Panc1 (cell line): ENCODE results near the gene NRBF2. TPM values are rescaled to one million over a fixed set of nuclear protein-coding genes. Genes with fewer than 3 reads are reported as not detected.

Experiments
- ATAC-seq: fragments of 200-7000 bp; cut with Tn5 transposase; 2 replicates; pipeline ENCODE4 v1.9.1; 2020; ENCODE audit warnings: mild to moderate bottlenecking, moderate library complexity
- BruUV-seq: library from RNA; stranded (reverse); fragments of 400-500 nt; replicated peaks from 2 replicates; lab custom pipeline; 2021; lab: Mats Ljungman, UMichigan
- CTCF ChIA-PET: fragments of 300-600 bp; sonication (Branson Sonifier 250); formaldehyde crosslinking; loops from one replicate; lab custom pipeline; 2022; ENCODE audit warnings: antibody characterized with exemption; lab: Charles Lee
- POLR2A ChIA-PET: fragments of 300-600 bp; sonication (Branson Sonifier 250); formaldehyde crosslinking; loops from one replicate; lab custom pipeline; 2022; ENCODE audit warnings: antibody characterized with exemption; lab: Charles Lee
- DNase-seq: peaks from one replicate; pipeline ENCODE4 v3.0.0-alpha.2; 2010; ENCODE audit warnings: low read depth, low spot score
- H3K27ac ChIP-seq: 2 replicates; pipeline ENCODE4 v1.5.1; 2011; ENCODE audit warnings: mild to moderate bottlenecking, low read length, inconsistent platforms
- H3K27me3 ChIP-seq: fragments of 200-500 bp; sonication (Bioruptor generic); 2 replicates; pipeline ENCODE4 v1.6.0; 2014; ENCODE audit warnings: low read length, inconsistent platforms; ENCODE audit not compliant: control insufficient read depth, insufficient read depth
- H3K36me3 ChIP-seq: fragments of 200-500 bp; sonication (Bioruptor generic); 2 replicates; pipeline ENCODE4 v1.5.1; 2014; ENCODE audit warnings: inconsistent platforms, mild to moderate bottlenecking, low read length, moderate library complexity; ENCODE audit not compliant: control insufficient read depth, insufficient read depth
- H3K4me1 ChIP-seq: 2 replicates; pipeline ENCODE4 v1.5.1; 2011; ENCODE audit warnings: inconsistent platforms, mild to moderate bottlenecking, low read length, moderate library complexity; ENCODE audit not compliant: control insufficient read depth, insufficient read depth
- H3K4me3 ChIP-seq, 2 experiments: 2 replicates each; pipeline ENCODE4 v1.5.1; 2011 to 2012; ENCODE audit warnings: low read depth in 2 of 2, low read length in 2 of 2, mild to moderate bottlenecking in 2 of 2, inconsistent platforms in 1 of 2, moderate library complexity in 1 of 2
- H3K9me3 ChIP-seq: fragments of 200-500 bp; sonication (Bioruptor generic); 2 replicates; pipeline ENCODE4 v1.5.1; 2014; ENCODE audit warnings: low read depth, mild to moderate bottlenecking, inconsistent platforms, low read length, moderate library complexity; ENCODE audit not compliant: control insufficient read depth, insufficient read depth
- CTCF ChIP-seq: fragments of 450-650 bp; IDR thresholded peaks from 2 replicates; pipeline ENCODE4 v1.5.1; 2017; ENCODE audit warnings: mild to moderate bottlenecking
- POLR2AphosphoS5 ChIP-seq: IDR thresholded peaks from 2 replicates; pipeline ENCODE4 v1.6.1; 2012; ENCODE audit warnings: mild to moderate bottlenecking, low read depth, low read length, moderate library complexity
- REST ChIP-seq, 2 experiments: IDR thresholded peaks; 2 replicates each; pipeline ENCODE4 v1.6.1; 2011 to 2012; ENCODE audit warnings: low read depth in 2 of 2, control low read depth in 1 of 2, low read length in 1 of 2, mild to moderate bottlenecking in 1 of 2, moderate library complexity in 1 of 2; ENCODE audit not compliant: insufficient read depth in 1 of 2
- SIN3A ChIP-seq: IDR thresholded peaks from 2 replicates; pipeline ENCODE4 v1.6.1; 2012; ENCODE audit warnings: low read depth, mild to moderate bottlenecking, low read length, moderate library complexity, borderline replicate concordance; ENCODE audit not compliant: insufficient read depth
- TCF7L2 ChIP-seq: IDR thresholded peaks from 2 replicates; pipeline ENCODE4 v1.6.1; 2011; ENCODE audit warnings: mild to moderate bottlenecking, low read depth, low read length, inconsistent platforms
- in situ Hi-C: cut with HindIII; loops from 2 replicates; pipeline ENCODE4 v1.10.0; 2016; ENCODE audit warnings: low sequenced_read_pairs, low pct_unique_long_range_greater_than_20kb
- intact Hi-C: fragments of 100-400 bp; cut with micrococcal nuclease; formaldehyde crosslinking; loops from one replicate; pipeline ENCODE4 v1.10.0; 2022; ENCODE audit not compliant: unreplicated experiment
- total RNA-seq: library from RNA; stranded (reverse); gene quantifications from one replicate; pipeline ENCODE4 v1.2.1, GENCODE V29; 2021; ENCODE audit not compliant: unreplicated experiment

Gene NRBF2
- total RNA-seq, 1 experiment from 2014 or later, result 25.7 TPM

GRCh38 chr10:63143987-63144386 lies 10.9 kb downstream of the NRBF2 start:
- no peak for DNase-seq
- H3K9me3 ChIP-seq, result no peaks in the 10 kb centered on the region
- BruUV-seq, result no TSS peak
- intact Hi-C loops (no loop called here), in situ Hi-C loops (no loop called here)
- TF ChIP-seq POLR2AphosphoS5 (no peak), TCF7L2 (no peak), SIN3A (no peak)
- CTCF ChIA-PET, result no interaction called here
- no peaks in the 10 kb centered on the region for H3K36me3 ChIP-seq
- no peak for ATAC-seq
- POLR2A ChIA-PET, result interaction anchor here (0.7 kb wide), 1 partner anchor 58 kb away, joined by 4 read pairs; no protein-coding TSS in a partner anchor
- H3K27ac ChIP-seq, result no peak overlapping the region
- no peak overlapping the region for H3K4me3 ChIP-seq
- no peaks in the 10 kb centered on the region for H3K4me1 ChIP-seq
- H3K27me3 ChIP-seq, result no peaks in the 10 kb centered on the region

- Histone ChIP-seq H3K4me1 (no peaks in the 10 kb centered on the region), H3K4me3 (no peak overlapping the region), H3K27ac (no peak overlapping the region), H3K27me3 (no peaks in the 10 kb centered on the region), H3K9me3 (no peaks in the 10 kb centered on the region), H3K36me3 (no peaks in the 10 kb centered on the region)
- POLR2A ChIA-PET, result no interaction called here
- in situ Hi-C loops (no loop called here), intact Hi-C loops (no loop called here)
- no peak for DNase-seq
- TF ChIP-seq POLR2AphosphoS5 (no peak), TCF7L2 (no peak), SIN3A (no peak), CTCF (no peak), REST (IDR thresholded peaks at IDR 0.05; ENCODE audit: insufficient read depth in 1 of 2, low read depth in 2 of 2, low read length in 1 of 2) (no peak)
- no peak for ATAC-seq
- CTCF ChIA-PET, result no interaction called here
- BruUV-seq, result no TSS peak
These were observed 12.7 kb downstream of the NRBF2 start for GRCh38 chr10:63145782-63146181.

- DNase-seq, result no peak
- ATAC-seq, result no peak
- Histone ChIP-seq H3K27ac (no peak overlapping the region), H3K4me3 (no peak overlapping the region), H3K36me3 (peaks cover 4% of the 10 kb centered on the region; the same call in 1 of the 2 replicates), H3K9me3 (no peaks in the 10 kb centered on the region), H3K27me3 (no peaks in the 10 kb centered on the region), H3K4me1 (no peaks in the 10 kb centered on the region)
- BruUV-seq, result no TSS peak
- TF ChIP-seq REST (IDR thresholded peaks at IDR 0.05; ENCODE audit: insufficient read depth in 1 of 2, low read depth in 2 of 2, low read length in 1 of 2) (no peak), CTCF (no peak), POLR2AphosphoS5 (no peak), TCF7L2 (no peak), SIN3A (no peak)
- CTCF ChIA-PET, result interaction anchor here (1.0 kb wide), 1 partner anchor 13 kb away, joined by 3 read pairs; the partner anchor contains the start of gene NRBF2
- POLR2A ChIA-PET, result no interaction called here
- intact Hi-C loops, result no loop called here
- in situ Hi-C loops, result no loop called here
These were observed 13.4 kb downstream of the NRBF2 start for GRCh38 chr10:63146503-63146902.
